GM12891 (cell line): ENCODE data around the gene CCSER2.

ENCODE experiments used
- DNase-seq: peaks from one replicate; pipeline ENCODE4 v3.0.0; 2011; ENCODE audit warnings: low spot score; ENCODE audit not compliant: insufficient read length
- FAIRE-seq: peaks from 2 replicates; lab custom pipeline; 2011; peaks lifted over from hg19 to GRCh38; lab: Jason Lieb, UNC
- PAX5 ChIP-seq: IDR thresholded peaks from 2 replicates; pipeline ENCODE4 v1.6.1; 2011; ENCODE audit warnings: low read length, moderate library complexity, mild to moderate bottlenecking; ENCODE audit not compliant: insufficient read depth, severe bottlenecking
- POLR2A ChIP-seq: IDR thresholded peaks from 2 replicates; pipeline ENCODE4 v1.6.1; 2011; ENCODE audit warnings: low read depth, low read length, control low read depth
- POLR2AphosphoS5 ChIP-seq: IDR thresholded peaks from 2 replicates; pipeline ENCODE4 v1.6.1; 2011; ENCODE audit warnings: low read depth, low read length, control low read depth
- POU2F2 ChIP-seq: IDR thresholded peaks from 2 replicates; pipeline ENCODE4 v1.6.1; 2011; ENCODE audit warnings: low read depth, mild to moderate bottlenecking, control low read depth, low read length, moderate library complexity
- SPI1 ChIP-seq: IDR thresholded peaks from 2 replicates; pipeline ENCODE4 v1.6.1; 2011; ENCODE audit warnings: low read depth, low read length, control low read depth
- TAF1 ChIP-seq: IDR thresholded peaks from 2 replicates; pipeline ENCODE4 v1.6.1; 2011; ENCODE audit warnings: low read depth, low read length, control low read depth

The CCSER2 gene

GRCh38 chr10:84549368-84550165 is 221.2 kb downstream of the CCSER2 start:
- FAIRE-seq (no peak), DNase-seq (no peak)
- TF ChIP-seq POLR2AphosphoS5: no peak
- TF ChIP-seq SPI1: no peak
- TF ChIP-seq TAF1: no peak
- TF ChIP-seq PAX5: no peak
- TF ChIP-seq POU2F2: no peak
- no peak for TF ChIP-seq POLR2A

- no peak for DNase-seq
- no peak for TF ChIP-seq PAX5
- FAIRE-seq: no peak
Observed at GRCh38 chr10:84550756-84551436, 222.5 kb downstream of the CCSER2 start.

- DNase-seq: no peak
- no peak for FAIRE-seq
- TF ChIP-seq POLR2A (no peak), PAX5 (no peak), TAF1 (no peak), POLR2AphosphoS5 (no peak), POU2F2 (no peak), SPI1 (no peak)
Observed at GRCh38 chr10:84551437-84552120, 223.2 kb downstream of the CCSER2 start.

GRCh38 chr10:84552478-84552877 is 224.1 kb downstream of the CCSER2 start:
- DNase-seq (no peak), FAIRE-seq (no peak)
- TF ChIP-seq POLR2AphosphoS5: no peak
- no peak for TF ChIP-seq POU2F2
- TF ChIP-seq TAF1: no peak
- no peak for TF ChIP-seq SPI1

GRCh38 chr10:84562592-84562991 is 234.2 kb downstream of the CCSER2 start:
- DNase-seq (no peak), FAIRE-seq (no peak)
- TF ChIP-seq PAX5 (no peak), TAF1 (no peak), POLR2A (no peak), SPI1 (no peak), POU2F2 (no peak), POLR2AphosphoS5 (no peak)

- FAIRE-seq (no peak), DNase-seq (no peak)
- TF ChIP-seq SPI1 (no peak), TAF1 (no peak), PAX5 (no peak), POLR2A (no peak), POLR2AphosphoS5 (no peak), POU2F2 (no peak)
Observed at GRCh38 chr10:84563355-84563754, 235.0 kb downstream of the CCSER2 start.

- no peak for FAIRE-seq
- DNase-seq: no peak
Observed at GRCh38 chr10:84563868-84564267, 235.5 kb downstream of the CCSER2 start.

GRCh38 chr10:84565881-84566582 is 237.6 kb downstream of the CCSER2 start:
- TF ChIP-seq POLR2A: no peak
- no peak for TF ChIP-seq SPI1
- no peak for TF ChIP-seq TAF1
- TF ChIP-seq POU2F2: no peak
- no peak for TF ChIP-seq POLR2AphosphoS5
- no peak for TF ChIP-seq PAX5
- no peak for DNase-seq
- FAIRE-seq: no peak

More at GRCh38 chr10:84563868-84564267, 235.5 kb downstream of the CCSER2 start:
- TF ChIP-seq POU2F2 (no peak), POLR2AphosphoS5 (no peak)

GRCh38 chr10:84567133-84567532 is 238.7 kb downstream of the CCSER2 start:
- FAIRE-seq (no peak), DNase-seq (no peak)
- no peak for TF ChIP-seq SPI1
- no peak for TF ChIP-seq PAX5
- no peak for TF ChIP-seq POLR2AphosphoS5
- TF ChIP-seq POLR2A: no peak
- no peak for TF ChIP-seq POU2F2
- TF ChIP-seq TAF1: no peak
